ENCODE measurements around the gene REM2.

Gene REM2

GRCh38 chr14:22922294-22922693, 39.3 kb downstream of the REM2 start:
- no peak overlapping the region for H3K4me3 ChIP-seq (ENCODE audit: low read length)
- H2AFZ ChIP-seq (ENCODE audit: low read depth, low read length) = no peak overlapping the region
- no peaks in the 10 kb centered on the region for H3K27me3 ChIP-seq (ENCODE audit: insufficient read depth, low read length)
- peaks cover 10% of the 10 kb centered on the region for H3K4me1 ChIP-seq (ENCODE audit: insufficient read depth, low read length)
- peaks cover 65% of the 10 kb centered on the region for H3K36me3 ChIP-seq (ENCODE audit: insufficient read depth, low read length)
- H3K9me3 ChIP-seq (ENCODE audit: low read length) = no peaks in the 10 kb centered on the region

GRCh38 chr14:22923746-22924145, 40.7 kb downstream of the REM2 start:
- Histone ChIP-seq H3K4me1 (ENCODE audit: insufficient read depth, low read length) (peaks cover 15% of the 10 kb centered on the region), H3K27me3 (ENCODE audit: insufficient read depth, low read length) (no peaks in the 10 kb centered on the region), H3K4me3 (ENCODE audit: low read length) (no peak overlapping the region), H3K36me3 (ENCODE audit: insufficient read depth, low read length) (peaks cover 65% of the 10 kb centered on the region), H3K9me3 (ENCODE audit: low read length) (no peaks in the 10 kb centered on the region), H2AFZ (ENCODE audit: low read depth, low read length) (no peak overlapping the region)

- H2AFZ ChIP-seq (ENCODE audit: low read depth, low read length) = no peak overlapping the region
- no peaks in the 10 kb centered on the region for H3K27me3 ChIP-seq (ENCODE audit: insufficient read depth, low read length)
- H3K4me3 ChIP-seq (ENCODE audit: low read length) = no peak overlapping the region
- H3K9me3 ChIP-seq (ENCODE audit: low read length) = no peaks in the 10 kb centered on the region
- peaks cover 16% of the 10 kb centered on the region for H3K4me1 ChIP-seq (ENCODE audit: insufficient read depth, low read length)
- H3K36me3 ChIP-seq (ENCODE audit: insufficient read depth, low read length) = peaks cover 58% of the 10 kb centered on the region
Measured at GRCh38 chr14:22925513-22925912, 42.5 kb downstream of the REM2 start.

- Histone ChIP-seq H3K36me3 (ENCODE audit: insufficient read depth, low read length) (peaks cover 50% of the 10 kb centered on the region), H3K4me1 (ENCODE audit: insufficient read depth, low read length) (peaks cover 16% of the 10 kb centered on the region), H3K27me3 (ENCODE audit: insufficient read depth, low read length) (no peaks in the 10 kb centered on the region), H2AFZ (ENCODE audit: low read depth, low read length) (no peak overlapping the region), H3K9me3 (ENCODE audit: low read length) (no peaks in the 10 kb centered on the region), H3K4me3 (ENCODE audit: low read length) (no peak overlapping the region)
Measured at GRCh38 chr14:22926316-22926715, 43.3 kb downstream of the REM2 start.

- H3K4me3 ChIP-seq (ENCODE audit: low read length) = peak overlapping the region; percentile 89
- H3K27me3 ChIP-seq (ENCODE audit: insufficient read depth, low read length) = no peaks in the 10 kb centered on the region
- peaks cover 16% of the 10 kb centered on the region for H3K4me1 ChIP-seq (ENCODE audit: insufficient read depth, low read length)
- H2AFZ ChIP-seq (ENCODE audit: low read depth, low read length) = peak overlapping the region; percentile 41
- no peaks in the 10 kb centered on the region for H3K9me3 ChIP-seq (ENCODE audit: low read length)
- H3K36me3 ChIP-seq (ENCODE audit: insufficient read depth, low read length) = peaks cover 33% of the 10 kb centered on the region
Measured at GRCh38 chr14:22928237-22929103, 45.4 kb downstream of the REM2 start.

GRCh38 chr14:22929104-22929960, 46.3 kb downstream of the REM2 start, which contains the start of gene PRMT5:
Gene PRMT5 (minus strand): TSS chr14:22929376. CDS start chr14:22929361, 15 bp downstream.
- Histone ChIP-seq H3K36me3 (ENCODE audit: insufficient read depth, low read length) (peaks cover 26% of the 10 kb centered on the region), H3K4me3 (ENCODE audit: low read length) (peak within 1 kb of the TSS; percentile 89), H3K9me3 (ENCODE audit: low read length) (no peaks in the 10 kb centered on the region), H2AFZ (ENCODE audit: low read depth, low read length) (peak within 1 kb of the TSS; percentile 79), H3K4me1 (ENCODE audit: insufficient read depth, low read length) (peaks cover 21% of the 10 kb centered on the region), H3K27me3 (ENCODE audit: insufficient read depth, low read length) (no peaks in the 10 kb centered on the region)

- Histone ChIP-seq H3K36me3 (ENCODE audit: insufficient read depth, low read length) (peaks cover 20% of the 10 kb centered on the region), H2AFZ (ENCODE audit: low read depth, low read length) (peak overlapping the region; percentile 79), H3K27me3 (ENCODE audit: insufficient read depth, low read length) (no peaks in the 10 kb centered on the region), H3K4me3 (ENCODE audit: low read length) (peak overlapping the region; percentile 89), H3K4me1 (ENCODE audit: insufficient read depth, low read length) (peaks cover 21% of the 10 kb centered on the region), H3K9me3 (ENCODE audit: low read length) (no peaks in the 10 kb centered on the region)
Measured at GRCh38 chr14:22929961-22930364, 46.9 kb downstream of the REM2 start.

GRCh38 chr14:22932146-22932545, 49.1 kb downstream of the REM2 start:
- peaks cover 21% of the 10 kb centered on the region for H3K4me1 ChIP-seq (ENCODE audit: insufficient read depth, low read length)
- H3K4me3 ChIP-seq (ENCODE audit: low read length) = no peak overlapping the region
- H3K27me3 ChIP-seq (ENCODE audit: insufficient read depth, low read length) = no peaks in the 10 kb centered on the region
- H2AFZ ChIP-seq (ENCODE audit: low read depth, low read length) = no peak overlapping the region
- no peaks in the 10 kb centered on the region for H3K9me3 ChIP-seq (ENCODE audit: low read length)
- H3K36me3 ChIP-seq (ENCODE audit: insufficient read depth, low read length) = peaks cover 3% of the 10 kb centered on the region

- Histone ChIP-seq H3K9me3 (ENCODE audit: low read length) (no peaks in the 10 kb centered on the region), H3K27me3 (ENCODE audit: insufficient read depth, low read length) (no peaks in the 10 kb centered on the region), H3K4me3 (ENCODE audit: low read length) (no peak overlapping the region), H3K4me1 (ENCODE audit: insufficient read depth, low read length) (peaks cover 5% of the 10 kb centered on the region), H3K36me3 (ENCODE audit: insufficient read depth, low read length) (peaks cover 4% of the 10 kb centered on the region), H2AFZ (ENCODE audit: low read depth, low read length) (no peak overlapping the region)
Measured at GRCh38 chr14:22935156-22935555, 52.1 kb downstream of the REM2 start.

All from neuron (in vitro differentiated cells).